ENCODE measurements around the gene CASKIN2.

The CASKIN2 gene

GRCh38 chr17:75525806-75526554, 10.6 kb upstream of the CASKIN2 start:
- no peak for TF ChIP-seq CREB1 (IDR thresholded peaks at IDR 0.05; ENCODE audit: low read depth)
- TF ChIP-seq YY1 (IDR thresholded peaks at IDR 0.05; ENCODE audit: low read depth) = 0 out of 2 replicates have a peak, but pooled peaks have one; percentile 10
- TF ChIP-seq, protein P1, sequence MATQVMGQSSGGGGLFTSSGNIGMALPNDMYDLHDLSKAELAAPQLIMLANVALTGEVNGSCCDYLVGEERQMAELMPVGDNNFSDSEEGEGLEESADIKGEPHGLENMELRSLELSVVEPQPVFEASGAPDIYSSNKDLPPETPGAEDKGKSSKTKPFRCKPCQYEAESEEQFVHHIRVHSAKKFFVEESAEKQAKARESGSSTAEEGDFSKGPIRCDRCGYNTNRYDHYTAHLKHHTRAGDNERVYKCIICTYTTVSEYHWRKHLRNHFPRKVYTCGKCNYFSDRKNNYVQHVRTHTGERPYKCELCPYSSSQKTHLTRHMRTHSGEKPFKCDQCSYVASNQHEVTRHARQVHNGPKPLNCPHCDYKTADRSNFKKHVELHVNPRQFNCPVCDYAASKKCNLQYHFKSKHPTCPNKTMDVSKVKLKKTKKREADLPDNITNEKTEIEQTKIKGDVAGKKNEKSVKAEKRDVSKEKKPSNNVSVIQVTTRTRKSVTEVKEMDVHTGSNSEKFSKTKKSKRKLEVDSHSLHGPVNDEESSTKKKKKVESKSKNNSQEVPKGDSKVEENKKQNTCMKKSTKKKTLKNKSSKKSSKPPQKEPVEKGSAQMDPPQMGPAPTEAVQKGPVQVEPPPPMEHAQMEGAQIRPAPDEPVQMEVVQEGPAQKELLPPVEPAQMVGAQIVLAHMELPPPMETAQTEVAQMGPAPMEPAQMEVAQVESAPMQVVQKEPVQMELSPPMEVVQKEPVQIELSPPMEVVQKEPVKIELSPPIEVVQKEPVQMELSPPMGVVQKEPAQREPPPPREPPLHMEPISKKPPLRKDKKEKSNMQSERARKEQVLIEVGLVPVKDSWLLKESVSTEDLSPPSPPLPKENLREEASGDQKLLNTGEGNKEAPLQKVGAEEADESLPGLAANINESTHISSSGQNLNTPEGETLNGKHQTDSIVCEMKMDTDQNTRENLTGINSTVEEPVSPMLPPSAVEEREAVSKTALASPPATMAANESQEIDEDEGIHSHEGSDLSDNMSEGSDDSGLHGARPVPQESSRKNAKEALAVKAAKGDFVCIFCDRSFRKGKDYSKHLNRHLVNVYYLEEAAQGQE (IDR thresholded peaks at IDR 0.05; ENCODE audit: low read depth) = no peak
- peak; percentile 47; the same call in 1 of the 2 replicates for TF ChIP-seq ZBTB7A (IDR thresholded peaks at IDR 0.05; ENCODE audit: low read depth)
- no peak for TF ChIP-seq EGR1 (IDR thresholded peaks at IDR 0.05)
- no peak for TF ChIP-seq TEAD4 (IDR thresholded peaks at IDR 0.05)
- TF ChIP-seq EP300 (IDR thresholded peaks at IDR 0.05; ENCODE audit: borderline replicate concordance) = peak; percentile 22; the same call in 1 of the 2 replicates
- 0 out of 2 replicates have a peak, but pooled peaks have one; percentile 4 for TF ChIP-seq NFIC (IDR thresholded peaks at IDR 0.05)
- no peak for TF ChIP-seq FOXM1 (IDR thresholded peaks at IDR 0.05; ENCODE audit: borderline replicate concordance, low read depth)
- no peak for TF ChIP-seq TAF1 (IDR thresholded peaks at IDR 0.05; ENCODE audit: low read depth)
- TF ChIP-seq, protein P2, sequence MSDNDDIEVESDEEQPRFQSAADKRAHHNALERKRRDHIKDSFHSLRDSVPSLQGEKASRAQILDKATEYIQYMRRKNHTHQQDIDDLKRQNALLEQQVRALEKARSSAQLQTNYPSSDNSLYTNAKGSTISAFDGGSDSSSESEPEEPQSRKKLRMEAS (IDR thresholded peaks at IDR 0.05) = peak; percentile 75
- no peak for TF ChIP-seq RAD21 (IDR thresholded peaks at IDR 0.05; ENCODE audit: low read depth)
- TF ChIP-seq USF1 (IDR thresholded peaks at IDR 0.05) = no peak
- TF ChIP-seq TCF12 (IDR thresholded peaks at IDR 0.05; ENCODE audit: low read depth) = peak; percentile 20; the same call in 1 of the 2 replicates
- TF ChIP-seq CEBPB (IDR thresholded peaks at IDR 0.05) = peak; percentile 45; the same call in 1 of the 2 replicates

DNA sequence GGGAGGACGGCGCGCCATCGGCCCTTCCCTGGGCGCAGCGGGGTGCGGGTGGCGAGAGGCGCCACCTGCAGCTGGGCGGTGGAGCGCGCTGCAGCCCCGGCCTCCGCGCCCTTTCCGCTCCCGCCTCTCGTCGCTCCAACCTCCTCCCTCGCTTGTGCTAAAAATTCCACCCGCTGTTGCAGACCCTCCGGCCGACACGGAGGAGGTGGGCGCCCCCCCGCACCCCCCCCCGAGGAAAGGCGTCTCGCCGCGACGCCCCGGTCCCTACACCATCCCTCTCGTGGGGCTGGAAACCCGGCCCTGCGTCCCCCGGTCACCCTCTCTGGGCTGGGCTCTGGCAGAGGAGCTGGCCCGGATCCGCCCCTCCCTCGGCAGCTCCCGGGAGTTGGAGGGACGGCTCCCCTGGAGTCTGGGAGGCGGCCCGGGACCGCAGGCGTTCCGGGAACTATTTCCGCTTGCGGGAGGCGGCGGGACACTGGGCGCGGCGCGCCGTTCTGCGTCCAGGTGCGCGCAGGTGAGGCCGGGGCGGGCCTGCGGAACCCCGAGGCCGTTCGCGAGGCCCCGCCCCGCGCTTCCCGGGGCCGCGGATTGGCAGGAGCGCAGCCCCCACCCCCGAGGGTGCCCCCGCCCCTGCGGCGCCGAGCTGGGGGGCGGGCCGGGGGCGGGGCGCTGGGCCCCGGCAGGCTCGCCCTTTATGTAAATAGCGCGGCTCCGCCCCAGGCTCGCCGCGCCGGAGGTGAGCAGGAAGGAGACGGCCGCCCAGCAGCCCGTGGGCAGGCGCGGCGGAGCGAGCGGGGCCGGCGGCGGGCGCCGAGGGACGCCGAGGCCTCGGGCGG, 9.9 kb upstream of the CASKIN2 start, which contains the start of gene LLGL2:
LLGL2 (plus strand) TSS at position 728 of the 836 bp plus-strand sequence. CDS start 17,730 bp downstream, outside the sequence.
- TF ChIP-seq CREB1 (IDR thresholded peaks at IDR 0.05; ENCODE audit: low read depth) = peak; percentile 24
- peak; percentile 52 for TF ChIP-seq TEAD4 (IDR thresholded peaks at IDR 0.05)
- peak; percentile 37; the same call in 1 of the 2 replicates for TF ChIP-seq USF1 (IDR thresholded peaks at IDR 0.05)
- TF ChIP-seq NFIC (IDR thresholded peaks at IDR 0.05) = 0 out of 2 replicates have a peak, but pooled peaks have one; percentile 25
- TF ChIP-seq RAD21 (IDR thresholded peaks at IDR 0.05; ENCODE audit: low read depth) = peak; percentile 32; the same call in 1 of the 2 replicates
- peak; percentile 88 for TF ChIP-seq TAF1 (IDR thresholded peaks at IDR 0.05; ENCODE audit: low read depth)
- TF ChIP-seq EP300 (IDR thresholded peaks at IDR 0.05; ENCODE audit: borderline replicate concordance) = 0 out of 2 replicates have a peak, but pooled peaks have one; percentile 66
- TF ChIP-seq ZBTB7A (IDR thresholded peaks at IDR 0.05; ENCODE audit: low read depth) = peak; percentile 87
- peak; percentile 70; the same call in 1 of the 2 replicates for TF ChIP-seq YY1 (IDR thresholded peaks at IDR 0.05; ENCODE audit: low read depth)
- TF ChIP-seq, protein P2 (IDR thresholded peaks at IDR 0.05) = peak; percentile 76
- TF ChIP-seq, protein P1 (IDR thresholded peaks at IDR 0.05; ENCODE audit: low read depth) = peak; percentile 24; the same call in 1 of the 2 replicates
- peak; percentile 44; the same call in 1 of the 2 replicates for TF ChIP-seq EGR1 (IDR thresholded peaks at IDR 0.05)
- TF ChIP-seq CEBPB (IDR thresholded peaks at IDR 0.05) = no peak
- no peak for TF ChIP-seq FOXM1 (IDR thresholded peaks at IDR 0.05; ENCODE audit: borderline replicate concordance, low read depth)
- TF ChIP-seq TCF12 (IDR thresholded peaks at IDR 0.05; ENCODE audit: low read depth) = peak; percentile 63

- no peak for TF ChIP-seq CREB1 (IDR thresholded peaks at IDR 0.05; ENCODE audit: low read depth)
- no peak for TF ChIP-seq CEBPB (IDR thresholded peaks at IDR 0.05)
- TF ChIP-seq USF1 (IDR thresholded peaks at IDR 0.05) = no peak
- no peak for TF ChIP-seq TEAD4 (IDR thresholded peaks at IDR 0.05)
- no peak for TF ChIP-seq TAF1 (IDR thresholded peaks at IDR 0.05; ENCODE audit: low read depth)
- no peak for TF ChIP-seq EP300 (IDR thresholded peaks at IDR 0.05; ENCODE audit: borderline replicate concordance)
- TF ChIP-seq, protein P1 (IDR thresholded peaks at IDR 0.05; ENCODE audit: low read depth) = no peak
Observed at GRCh38 chr17:75524269-75524969, 9.1 kb upstream of the CASKIN2 start.

Measured in Ishikawa (cell line).